ELF-1 (cell line): ENCODE measurements around the gene SERPING1.

Source experiments
- DNase-seq: peaks from one replicate; pipeline ENCODE4 v3.0.0-alpha.2; 2016; ENCODE audit warnings: low read depth, low spot score

SERPING1 gene

DNA sequence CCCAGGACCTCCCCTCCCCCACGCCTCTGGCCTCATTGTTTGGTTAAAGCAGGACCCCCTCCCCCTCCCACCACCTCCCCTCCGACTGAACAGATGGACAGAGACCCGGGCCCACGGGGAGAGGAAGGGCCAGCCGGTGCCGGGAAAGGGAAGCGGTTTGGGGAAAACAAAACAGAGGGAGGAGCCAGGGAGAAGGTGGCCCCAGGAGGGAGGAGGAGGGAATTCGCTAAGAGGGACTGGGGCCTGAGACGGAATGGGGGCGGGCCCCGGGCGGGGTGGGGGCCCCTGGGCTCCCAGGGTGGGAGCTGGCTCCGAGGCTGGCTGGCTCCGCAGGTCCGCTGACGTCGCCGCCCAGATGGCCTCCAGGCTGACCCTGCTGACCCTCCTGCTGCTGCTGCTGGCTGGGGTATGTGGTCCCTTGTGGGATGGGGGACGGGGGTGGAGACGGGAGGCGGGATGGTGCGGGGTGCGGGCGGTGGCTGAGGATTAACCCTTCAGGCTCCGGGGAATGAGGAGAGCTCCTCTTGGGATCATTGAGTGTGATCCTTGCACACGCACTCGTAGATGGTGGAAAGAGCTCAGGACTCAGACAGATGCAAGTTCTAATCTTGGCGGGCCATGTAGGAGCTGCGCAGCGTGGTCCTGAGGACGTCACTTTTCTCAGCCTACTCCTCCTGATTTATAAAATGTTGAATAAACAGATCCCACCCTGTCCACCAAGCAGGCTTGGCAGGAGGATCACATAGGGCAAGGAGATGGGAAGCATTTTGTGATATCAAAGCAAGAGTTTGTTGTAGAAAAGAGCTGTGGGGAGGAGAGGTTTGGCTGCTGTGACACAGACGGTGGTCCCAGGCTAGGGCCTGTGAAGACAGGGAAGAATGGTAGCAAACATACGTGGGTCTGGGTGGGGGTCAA, 688 bp downstream of the SERPING1 start:
- DNase-seq = peak; percentile 96

GRCh38 chr11:57598831-57599155, 1.3 kb downstream of the SERPING1 start:
- no peak for DNase-seq

- no peak for DNase-seq
Observed at GRCh38 chr11:57599381-57599780, 1.9 kb downstream of the SERPING1 start.

GRCh38 chr11:57601297-57601696, 3.8 kb downstream of the SERPING1 start:
- no peak for DNase-seq

DNA sequence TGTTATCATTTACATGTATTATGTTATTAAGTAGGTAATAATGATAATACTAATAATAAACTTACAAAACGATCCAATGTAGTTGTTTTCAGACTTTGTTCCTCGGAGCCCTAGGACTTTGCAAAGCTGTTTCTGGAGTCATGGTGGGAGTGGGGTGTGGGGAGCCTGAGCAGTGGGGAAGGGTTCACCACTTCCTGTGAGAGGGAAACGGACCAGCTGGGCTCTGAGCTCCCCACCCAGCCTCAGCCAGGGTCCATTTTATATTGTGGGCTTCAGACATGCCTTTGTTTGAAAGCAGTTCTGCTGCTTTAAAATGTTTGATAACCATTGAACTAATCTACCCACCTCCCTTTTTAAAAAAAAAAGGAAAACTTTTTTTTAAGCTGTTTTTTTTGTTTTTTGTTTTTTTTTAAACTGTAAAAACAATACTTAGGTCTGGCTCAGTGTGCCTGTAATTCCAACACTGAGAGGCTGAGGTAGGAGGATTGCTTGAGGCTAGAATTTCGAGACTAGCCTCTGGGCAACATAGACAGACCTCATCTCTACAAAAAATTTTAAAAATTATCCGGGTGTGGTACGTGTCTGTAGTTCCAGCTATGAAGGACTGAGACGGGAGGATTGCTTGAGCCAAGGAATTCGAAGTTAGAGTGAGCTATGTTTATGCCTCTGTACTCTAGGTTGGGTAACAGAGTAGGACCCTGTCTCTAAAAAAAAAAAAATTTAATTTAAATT, 7.0 kb downstream of the SERPING1 start:
- DNase-seq = no peak

DNA sequence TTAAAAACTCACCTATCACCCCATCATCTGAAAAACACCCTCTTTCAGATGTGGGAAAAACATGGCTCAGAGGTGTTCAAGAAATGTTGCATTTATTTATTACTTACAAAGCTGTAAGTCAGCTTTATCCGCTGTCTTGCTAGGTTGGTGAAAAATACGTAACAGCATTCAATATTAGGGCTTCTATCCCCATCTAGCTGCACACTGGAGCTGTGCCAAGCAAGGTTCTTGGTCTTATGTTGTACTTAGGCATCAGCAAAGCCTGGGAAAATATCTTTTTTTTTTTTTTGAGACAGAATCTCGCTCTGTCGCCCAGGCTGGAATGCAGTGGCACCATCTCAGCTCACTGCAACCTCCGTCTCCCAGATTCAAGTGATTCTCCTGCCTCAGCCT, 7.5 kb downstream of the SERPING1 start:
- no peak for DNase-seq

- no peak for DNase-seq
Observed at GRCh38 chr11:57610170-57610569, 12.7 kb downstream of the SERPING1 start.

DNA sequence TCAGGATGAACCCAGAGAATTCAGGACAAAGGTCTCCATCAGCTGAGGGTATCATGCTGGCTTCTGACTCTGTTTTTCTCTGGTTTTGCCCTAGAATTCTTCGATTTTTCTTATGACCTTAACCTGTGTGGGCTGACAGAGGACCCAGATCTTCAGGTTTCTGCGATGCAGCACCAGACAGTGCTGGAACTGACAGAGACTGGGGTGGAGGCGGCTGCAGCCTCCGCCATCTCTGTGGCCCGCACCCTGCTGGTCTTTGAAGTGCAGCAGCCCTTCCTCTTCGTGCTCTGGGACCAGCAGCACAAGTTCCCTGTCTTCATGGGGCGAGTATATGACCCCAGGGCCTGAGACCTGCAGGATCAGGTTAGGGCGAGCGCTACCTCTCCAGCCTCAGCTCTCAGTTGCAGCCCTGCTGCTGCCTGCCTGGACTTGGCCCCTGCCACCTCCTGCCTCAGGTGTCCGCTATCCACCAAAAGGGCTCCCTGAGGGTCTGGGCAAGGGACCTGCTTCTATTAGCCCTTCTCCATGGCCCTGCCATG, 16.8 kb downstream of the SERPING1 start:
- DNase-seq = peak; percentile 72

DNA sequence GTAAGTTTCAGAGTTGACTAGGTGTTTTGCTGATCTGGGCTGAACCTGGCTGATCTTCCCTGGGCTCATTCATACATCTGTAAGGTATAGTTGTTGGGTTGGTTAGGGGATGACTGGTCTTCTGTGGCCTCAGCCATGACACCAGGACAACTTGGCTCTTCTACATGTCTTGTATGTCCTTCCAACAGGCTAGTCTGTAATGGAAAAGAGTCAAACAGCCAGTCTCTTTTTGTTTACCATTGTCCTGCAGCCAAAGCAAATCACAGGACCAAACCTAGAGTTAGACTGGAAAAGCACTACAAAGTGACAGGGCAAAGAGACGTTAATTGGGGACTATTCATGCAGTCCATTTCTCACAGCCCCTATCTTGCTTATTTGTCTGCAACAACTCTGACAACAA, 17.8 kb downstream of the SERPING1 start:
- DNase-seq = no peak

- DNase-seq = no peak
Observed at GRCh38 chr11:57616595-57616994, 19.1 kb downstream of the SERPING1 start.

DNA sequence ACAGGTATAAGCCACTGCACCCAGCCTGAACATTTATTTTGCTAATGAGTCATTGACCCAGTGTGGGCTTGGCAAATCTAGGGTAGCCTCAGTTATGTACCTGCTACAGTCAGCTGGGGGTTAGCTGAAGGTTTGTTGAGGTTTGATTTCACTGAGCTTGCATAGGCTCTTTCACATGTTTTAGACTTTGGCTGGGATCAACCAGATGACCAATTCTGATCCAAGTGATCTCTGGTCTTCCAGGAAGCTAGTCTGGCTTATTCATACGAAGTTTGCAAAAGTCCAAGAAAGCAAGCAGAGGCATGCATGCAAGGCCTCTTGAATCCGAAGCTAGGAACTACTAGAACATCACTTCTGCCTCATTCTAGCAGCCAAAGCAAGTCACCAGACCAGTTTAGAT, 21.0 kb downstream of the SERPING1 start:
- DNase-seq = no peak

DNA sequence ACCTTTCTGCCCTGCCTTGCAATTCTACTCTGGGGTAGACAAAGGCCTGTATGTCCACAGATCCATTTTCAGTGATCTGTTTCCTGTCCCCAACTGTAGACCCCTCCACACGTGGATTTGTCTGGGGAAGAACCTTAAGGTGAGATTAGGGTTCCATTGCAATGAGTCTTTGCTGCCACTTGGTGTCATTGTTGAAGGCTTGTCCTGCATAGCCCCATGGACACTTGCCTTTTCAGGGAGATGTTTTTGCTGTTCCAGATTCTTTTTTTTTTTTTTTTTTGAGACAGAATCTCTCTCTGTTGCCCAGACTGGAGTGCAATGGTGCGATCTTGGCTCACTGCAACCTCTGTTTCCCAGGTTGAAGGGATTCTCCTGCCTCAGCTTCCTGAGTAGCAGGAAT, 21.8 kb downstream of the SERPING1 start:
- no peak for DNase-seq

- no peak for DNase-seq
Observed at GRCh38 chr11:57620467-57620866, 23.0 kb downstream of the SERPING1 start.

- DNase-seq = peak; percentile 69
Observed at GRCh38 chr11:57622263-57622662, 24.8 kb downstream of the SERPING1 start.

DNA sequence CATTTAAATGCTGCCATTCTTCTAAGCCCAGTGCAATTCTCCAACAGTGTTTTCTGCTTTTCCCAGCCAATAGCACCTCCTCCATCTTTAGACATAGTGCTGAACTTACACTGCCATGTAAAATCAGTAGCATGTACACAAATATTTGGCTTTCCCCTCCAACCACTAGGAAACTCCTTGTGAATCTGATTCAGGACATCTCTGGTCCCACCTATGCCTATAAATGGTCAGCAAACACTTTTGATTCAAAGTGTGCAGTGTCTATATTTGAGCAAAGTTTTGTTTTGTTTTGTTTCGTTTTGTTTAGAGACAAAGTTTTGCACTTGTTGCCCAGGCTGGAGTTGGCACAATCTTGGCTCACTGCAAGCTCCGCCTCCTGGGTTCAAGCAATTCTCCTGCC, 27.4 kb downstream of the SERPING1 start:
- no peak for DNase-seq

DNA sequence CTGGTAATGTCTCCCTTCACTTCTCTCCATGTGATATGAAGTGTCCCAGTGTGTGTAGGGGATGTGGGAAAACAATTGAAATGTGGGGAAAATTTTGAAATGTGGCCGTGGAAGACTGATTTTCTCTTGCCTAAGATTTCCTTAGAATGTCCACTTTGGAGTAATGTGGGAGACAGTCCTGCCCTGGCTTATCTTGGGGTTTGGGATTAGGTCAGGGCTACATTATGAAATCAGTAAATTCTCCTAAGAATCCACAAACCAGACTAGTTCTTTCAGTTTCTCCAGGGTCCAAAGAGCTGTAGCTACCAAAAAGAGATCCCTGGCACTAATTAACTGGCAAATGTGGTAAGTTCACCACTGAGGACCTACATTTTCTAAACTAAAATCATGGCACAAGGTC, 29.4 kb downstream of the SERPING1 start:
- no peak for DNase-seq

- DNase-seq = no peak
Observed at GRCh38 chr11:57630171-57630570, 32.7 kb downstream of the SERPING1 start.

DNA sequence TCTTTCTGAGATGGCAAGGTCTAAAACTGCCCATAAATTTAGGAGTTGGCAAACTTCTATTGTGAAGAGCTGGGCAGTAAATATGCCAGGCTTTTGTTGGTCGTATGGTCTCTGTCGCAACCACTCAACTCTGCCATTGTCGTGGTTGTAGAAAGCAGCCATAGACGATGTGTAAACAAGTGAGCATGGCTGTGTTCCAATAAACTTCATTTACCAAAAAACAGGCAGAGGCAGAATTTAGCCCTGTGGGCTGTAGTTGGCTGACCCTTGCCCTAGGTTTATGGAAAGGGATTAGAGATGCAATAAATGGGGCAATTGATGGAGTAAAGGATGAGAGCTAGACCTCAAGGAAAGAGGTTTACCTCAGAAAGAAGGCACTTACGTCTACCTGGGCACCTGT, 34.6 kb downstream of the SERPING1 start:
- no peak for DNase-seq

- no peak for DNase-seq
Observed at GRCh38 chr11:57633394-57634070, 36.0 kb downstream of the SERPING1 start.

GRCh38 chr11:57634311-57634710, 36.8 kb downstream of the SERPING1 start:
- DNase-seq = no peak

- no peak for DNase-seq
Observed at GRCh38 chr11:57635246-57635645, 37.8 kb downstream of the SERPING1 start.

DNA sequence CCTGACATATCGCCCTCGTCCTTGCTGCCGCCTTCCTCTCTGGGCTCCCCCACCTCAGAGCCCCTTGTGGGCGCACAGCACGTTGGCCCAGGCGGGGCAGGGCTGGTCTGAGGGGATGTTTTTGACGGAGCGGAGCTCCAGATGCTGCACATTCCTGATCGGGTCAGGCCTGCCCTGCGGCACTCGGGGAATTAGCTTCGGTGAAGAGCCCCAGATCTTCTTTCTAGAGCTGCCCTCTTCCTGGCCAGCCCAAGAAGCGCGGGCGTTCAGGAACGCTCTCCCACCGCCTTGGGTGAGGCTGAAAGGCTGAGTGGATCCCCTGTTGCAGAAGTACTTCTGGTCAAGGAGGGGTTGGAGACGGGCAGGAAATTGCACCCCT, 40.1 kb downstream of the SERPING1 start:
- peak; percentile 97 for DNase-seq
